Endothelial cell of umbilical vein (primary cell): ENCODE results near the gene URGCP. TPM values are rescaled to one million over a fixed set of nuclear protein-coding genes. Genes with fewer than 3 reads are reported as not detected.

Experiments
- BruUV-seq: library from RNA; stranded (reverse); fragments of 400-500 nt; replicated peaks from 2 replicates; lab custom pipeline; 2021; lab: Mats Ljungman, UMichigan
- CTCF ChIA-PET: fragments of 300-600, 350-600 bp; sonication (Branson Sonifier 250); formaldehyde crosslinking; loops from one replicate; lab custom pipeline; 2021; ENCODE audit warnings: antibody characterized with exemption, inconsistent platforms; lab: Charles Lee
- POLR2A ChIA-PET: fragments of 300-600, 350-600 bp; sonication (Branson Sonifier 250); formaldehyde crosslinking; loops from one replicate; lab custom pipeline; 2021; ENCODE audit warnings: antibody characterized with exemption, inconsistent platforms; lab: Charles Lee
- DNase-seq: peaks from one replicate; pipeline ENCODE4 v3.0.0-alpha.2; 2011; ENCODE audit warnings: low read depth, low spot score
- FAIRE-seq: peaks from 2 replicates; lab custom pipeline; 2011; peaks lifted over from hg19 to GRCh38; lab: Jason Lieb, UNC
- H2AFZ ChIP-seq: 2 replicates; pipeline ENCODE4 v1.6.0; 2012; ENCODE audit warnings: low read depth, low read length, control low read depth, inconsistent platforms
- H3K27ac ChIP-seq: 2 replicates; pipeline ENCODE4 v1.5.1; 2011; ENCODE audit warnings: low read depth, mild to moderate bottlenecking, control low read depth, low read length, moderate library complexity; ENCODE audit not compliant: insufficient read depth
- H3K27me3 ChIP-seq, 2 experiments: 2 replicates each; pipeline versions ENCODE4 v1.6.0 to v1.6.1; 2011; ENCODE audit warnings: low read length in 2 of 2, mixed read lengths in 1 of 2; ENCODE audit not compliant: control insufficient read depth in 2 of 2, insufficient read depth in 2 of 2
- H3K36me3 ChIP-seq, 2 experiments: 2 replicates in 1 of 2; 3 replicates in 1 of 2; pipeline ENCODE4 v1.5.1; 2011; ENCODE audit warnings: low read length in 2 of 2, mild to moderate bottlenecking in 1 of 2, moderate library complexity in 1 of 2; ENCODE audit not compliant: control insufficient read depth in 2 of 2, insufficient read depth in 2 of 2; ENCODE audit errors: extremely low read depth in 1 of 2
- H3K4me1 ChIP-seq: 3 replicates; pipeline ENCODE4 v1.5.1; 2011; ENCODE audit warnings: mild to moderate bottlenecking, low read length; ENCODE audit not compliant: control insufficient read depth, insufficient read depth; ENCODE audit errors: extremely low read depth
- H3K4me2 ChIP-seq: 2 replicates; pipeline ENCODE4 v1.6.1; 2011; ENCODE audit warnings: low read length, control low read depth, mixed read lengths; ENCODE audit not compliant: insufficient read depth
- H3K4me3 ChIP-seq, 3 experiments: fragments of 200-600 bp in 1 of 3; sonication (generic), shearing (Covaris generic) in 1 of 3; replicated peaks in 1 of 3; 2 replicates each; pipeline ENCODE4 v1.5.1; 2011 to 2016; ENCODE audit warnings: control low read depth in 3 of 3, low read length in 3 of 3, mild to moderate bottlenecking in 2 of 3, inconsistent platforms in 1 of 3, low read depth in 1 of 3, moderate library complexity in 1 of 3; ENCODE audit not compliant: insufficient read depth in 1 of 3
- H3K79me2 ChIP-seq: 2 replicates; pipeline ENCODE4 v1.6.0; 2012; ENCODE audit warnings: low read length, inconsistent platforms; ENCODE audit not compliant: control insufficient read depth, insufficient read depth
- H3K9ac ChIP-seq: replicated peaks from 2 replicates; pipeline ENCODE3; 2011; ENCODE audit warnings: low read length, control low read depth; ENCODE audit not compliant: insufficient read depth; ENCODE audit errors: extremely low read depth
- H3K9me1 ChIP-seq: replicated peaks from 3 replicates; pipeline ENCODE4 v1.6.0; 2011; ENCODE audit warnings: mild to moderate bottlenecking, low read length; ENCODE audit not compliant: control insufficient read depth, insufficient read depth; ENCODE audit errors: extremely low read depth
- H3K9me3 ChIP-seq: replicated peaks from 2 replicates; pipeline ENCODE4 v1.5.1; 2012; ENCODE audit warnings: low read length, inconsistent platforms; ENCODE audit not compliant: control insufficient read depth, insufficient read depth
- H4K20me1 ChIP-seq: replicated peaks from 2 replicates; pipeline ENCODE3; 2011; ENCODE audit warnings: mild to moderate bottlenecking, low read length; ENCODE audit not compliant: control insufficient read depth, insufficient read depth; ENCODE audit errors: extremely low read depth
- CTCF ChIP-seq, 2 donors: IDR thresholded peaks; 1 replicate in 1 of 2; 2 replicates in 1 of 2; pipeline ENCODE4 v1.5.1; 2011; ENCODE audit warnings: low read length in 2 of 2, mild to moderate bottlenecking in 2 of 2, moderate library complexity in 2 of 2, control low read depth in 1 of 2, inconsistent platforms in 1 of 2, low read depth in 1 of 2; ENCODE audit not compliant: insufficient read depth in 1 of 2; ENCODE audit errors: extremely low read depth in 1 of 2
- EZH2 ChIP-seq: IDR thresholded peaks from 2 replicates; pipeline ENCODE4 v1.6.1; 2012; ENCODE audit warnings: borderline replicate concordance, low read depth, mild to moderate bottlenecking, moderate library complexity, low read length, inconsistent platforms; ENCODE audit not compliant: severe bottlenecking
- FOS ChIP-seq: IDR thresholded peaks from 2 replicates; pipeline ENCODE4 v1.6.1; 2011; ENCODE audit warnings: mild to moderate bottlenecking, low read length, moderate library complexity, borderline replicate concordance; ENCODE audit not compliant: insufficient read depth
- GATA2 ChIP-seq: IDR thresholded peaks from 2 replicates; pipeline ENCODE4 v1.7.0; 2011; ENCODE audit warnings: low read depth, mild to moderate bottlenecking, moderate library complexity, mixed read lengths, low read length; ENCODE audit not compliant: insufficient read length, insufficient read depth
- JUN ChIP-seq: IDR thresholded peaks from 2 replicates; pipeline ENCODE4 v1.6.1; 2011; ENCODE audit warnings: borderline replicate concordance, low read depth; ENCODE audit not compliant: insufficient read length, insufficient read depth
- MAX ChIP-seq: IDR thresholded peaks from 2 replicates; pipeline ENCODE4 v1.6.1; 2011; ENCODE audit not compliant: insufficient read depth, insufficient read length
- MYC ChIP-seq: IDR thresholded peaks from one replicate; pipeline ENCODE4 v1.6.1; 2011; ENCODE audit warnings: mild to moderate bottlenecking, low read depth, low read length
- POLR2A ChIP-seq: IDR thresholded peaks from 2 replicates; pipeline ENCODE4 v1.6.1; 2012; ENCODE audit warnings: low read depth, mild to moderate bottlenecking, control low read depth, low read length
- POLR2AphosphoS5 ChIP-seq: IDR thresholded peaks from 2 replicates; pipeline ENCODE4 v1.6.1; 2012; ENCODE audit warnings: low read depth, mild to moderate bottlenecking, control low read depth, low read length, moderate library complexity; ENCODE audit not compliant: insufficient read depth
- dilution Hi-C: fragments of 300-500 bp; cut with MboI; formaldehyde crosslinking; loops from one replicate; pipeline ENCODE4 v1.15.0; 2019; ENCODE audit warnings: low sequenced_read_pairs; ENCODE audit not compliant: extremely low pct_ligation_motif_present
- intact Hi-C: fragments of 100-400 bp; cut with micrococcal nuclease; formaldehyde crosslinking; loops from one replicate; pipeline ENCODE4 v1.10.0; 2022
- polyA plus RNA-seq, 4 experiments: library from polyadenylated mRNA; depleted of rRNA in 3 of 4; stranded (reverse) in 3 of 4; unstranded in 1 of 4; fragments of >200 nt; gene quantifications; 2 replicates each; pipeline versions ENCODE4 v1.2.1 to v1.2.3, GENCODE V29; 2011 to 2012; ENCODE audit warnings: missing spikeins in 1 of 4
- total RNA-seq: library from RNA; stranded (reverse); gene quantifications from 2 replicates; pipeline ENCODE4 v1.2.3, GENCODE V29; 2021

Gene URGCP
- total and polyA plus RNA-seq, 2 donors (not counting 3 experiments of a cell fraction or from before 2014, with no cell fraction given) = 13.1 to 25.3 TPM

GRCh38 chr7:43877968-43878864 is 28.2 kb downstream of the URGCP start:
- H3K27ac ChIP-seq = peak overlapping the region; percentile 58
- H3K36me3 ChIP-seq = peaks cover 0 to 20% of the 10 kb centered on the region in 2 experiments
- CTCF ChIA-PET = interaction anchor here (0.5 to 1.7 kb wide), 6 partner anchors 8 to 116 kb away, joined by 3 to 9 read pairs (median 4); partner anchors contain the start of gene MRPS24
- TF ChIP-seq EZH2 (no peak), JUN (no peak), MYC (no peak), MAX (no peak), POLR2A (no peak), CTCF (IDR thresholded peaks at IDR 0.05; ENCODE audit: extremely low read depth in 1 of 2, insufficient read depth in 1 of 2, low read depth in 1 of 2, low read length in 2 of 2) (no peak), FOS (no peak), POLR2AphosphoS5 (no peak), GATA2 (no peak)
- H2AFZ ChIP-seq = no peak overlapping the region
- H3K4me2 ChIP-seq = peak overlapping the region; percentile 67
- POLR2A ChIA-PET = interaction anchor here (2.2 kb wide), 1 partner anchor 8 kb away, joined by 10 read pairs; the partner anchor contains the start of gene MRPS24
- no peak for FAIRE-seq
- H3K4me3 ChIP-seq = no peak overlapping the region
- no peaks in the 10 kb centered on the region for H3K9me1 ChIP-seq
- intact Hi-C loops = loop anchor here (2.0 kb wide), 1 partner anchor 77 kb away; no protein-coding TSS in a partner anchor
- TSS peak; percentile 8 for BruUV-seq
- no peak overlapping the region for H3K9ac ChIP-seq
- no peak for DNase-seq
- H4K20me1 ChIP-seq = no peaks in the 10 kb centered on the region
- dilution Hi-C loops = no loop called here
- H3K27me3 ChIP-seq = no peaks in the 10 kb centered on the region
- peaks cover 30% of the 10 kb centered on the region for H3K4me1 ChIP-seq
- peaks cover 6% of the 10 kb centered on the region for H3K79me2 ChIP-seq
- no peaks in the 10 kb centered on the region for H3K9me3 ChIP-seq
